ENCODE measurements around the gene IGFLR1. TPM values are rescaled to one million over a fixed set of nuclear protein-coding genes. Genes with fewer than 3 reads are reported as not detected.
A peak's percentile ranks its signal among the peaks of the same experiment; 100 is the strongest.

Gene IGFLR1
- polyA plus RNA-seq, 1 donor, result 3.8 TPM

DNA sequence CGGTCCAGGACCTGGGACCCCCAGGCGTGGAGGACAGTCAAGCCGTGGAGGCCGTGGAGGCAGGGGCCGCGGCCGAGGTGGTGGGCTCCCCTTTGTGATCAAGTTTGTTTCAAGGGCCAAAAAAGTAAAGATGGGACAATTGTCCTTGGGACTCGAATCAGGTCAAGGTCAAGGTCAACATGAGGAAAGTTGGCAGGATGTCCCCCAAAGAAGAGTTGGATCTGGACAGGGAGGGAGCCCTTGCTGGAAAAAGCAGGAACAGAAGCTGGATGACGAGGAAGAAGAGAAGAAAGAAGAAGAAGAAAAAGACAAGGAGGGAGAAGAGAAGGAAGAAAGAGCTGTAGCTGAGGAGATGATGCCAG is 22.1 kb downstream of the IGFLR1 start:
- no peaks in the 10 kb centered on the region for H3K27me3 ChIP-seq (ENCODE audit: control insufficient read depth, insufficient read depth, low read length)
- H3K36me3 ChIP-seq (ENCODE audit: control insufficient read depth, insufficient read depth, low read length), result peaks cover 50% of the 10 kb centered on the region
- 77% methylated on average over 2 of the region's 9 CpGs for WGBS (ENCODE audit: insufficient coverage, low lambda C conversion rate)

DNA sequence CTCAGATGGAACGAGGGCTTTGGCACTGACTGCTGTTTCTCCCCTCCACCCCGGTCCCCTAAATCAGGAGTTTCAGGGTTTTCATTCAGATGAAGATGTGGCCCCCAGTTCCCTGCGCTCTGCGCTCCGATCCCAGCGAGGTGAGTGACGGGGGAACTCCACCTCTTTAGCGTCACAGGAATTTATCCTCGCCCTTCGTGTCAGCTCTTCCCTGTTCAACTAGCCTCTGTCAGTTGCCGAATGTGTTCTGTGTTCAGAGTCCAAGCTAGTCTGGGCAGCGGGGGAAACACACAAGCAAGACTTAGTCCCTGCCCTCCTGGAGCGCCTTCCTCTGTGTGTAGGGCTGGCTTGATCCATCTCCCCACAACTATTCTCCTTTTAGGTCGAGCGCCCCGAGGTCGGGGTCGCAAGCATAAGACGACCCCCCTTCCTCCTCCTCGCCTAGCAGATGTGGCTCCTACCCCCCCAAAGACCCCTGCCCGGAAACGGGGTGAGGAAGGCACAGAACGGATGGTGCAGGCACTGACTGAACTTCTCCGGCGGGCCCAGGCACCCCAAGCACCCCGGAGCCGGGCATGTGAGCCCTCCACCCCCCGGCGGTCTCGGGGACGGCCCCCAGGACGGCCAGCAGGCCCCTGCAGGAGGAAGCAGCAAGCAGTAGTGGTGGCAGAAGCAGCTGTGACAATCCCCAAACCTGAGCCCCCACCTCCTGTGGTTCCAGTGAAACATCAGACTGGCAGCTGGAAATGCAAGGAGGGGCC is 22.7 kb downstream of the IGFLR1 start:
- peak overlapping the region; percentile 80 for H3K4me3 ChIP-seq (ENCODE audit: low read length)
- peaks cover 21% of the 10 kb centered on the region for H3K4me1 ChIP-seq (ENCODE audit: control insufficient read depth, insufficient read depth, low read length)
- H3K9me3 ChIP-seq (ENCODE audit: control insufficient read depth, low read depth, low read length), result no peaks in the 10 kb centered on the region
- WGBS (ENCODE audit: insufficient coverage, low lambda C conversion rate), result no CpG with 5 or more reads among the region's 32 CpGs
- H3K27me3 ChIP-seq (ENCODE audit: control insufficient read depth, insufficient read depth, low read length), result no peaks in the 10 kb centered on the region
- DNase-seq, result no peak
- H3K36me3 ChIP-seq (ENCODE audit: control insufficient read depth, insufficient read depth, low read length), result peaks cover 45% of the 10 kb centered on the region
- no peak overlapping the region for H3K27ac ChIP-seq (ENCODE audit: low read length)

More for the DNA sequence above, 22.1 kb downstream of the IGFLR1 start:
- no peaks in the 10 kb centered on the region for H3K9me3 ChIP-seq (ENCODE audit: control insufficient read depth, low read depth, low read length)
- no peak overlapping the region for H3K27ac ChIP-seq (ENCODE audit: low read length)
- DNase-seq, result no peak
- no peak overlapping the region for H3K4me3 ChIP-seq (ENCODE audit: low read length)
- peaks cover 21% of the 10 kb centered on the region for H3K4me1 ChIP-seq (ENCODE audit: control insufficient read depth, insufficient read depth, low read length)

DNA sequence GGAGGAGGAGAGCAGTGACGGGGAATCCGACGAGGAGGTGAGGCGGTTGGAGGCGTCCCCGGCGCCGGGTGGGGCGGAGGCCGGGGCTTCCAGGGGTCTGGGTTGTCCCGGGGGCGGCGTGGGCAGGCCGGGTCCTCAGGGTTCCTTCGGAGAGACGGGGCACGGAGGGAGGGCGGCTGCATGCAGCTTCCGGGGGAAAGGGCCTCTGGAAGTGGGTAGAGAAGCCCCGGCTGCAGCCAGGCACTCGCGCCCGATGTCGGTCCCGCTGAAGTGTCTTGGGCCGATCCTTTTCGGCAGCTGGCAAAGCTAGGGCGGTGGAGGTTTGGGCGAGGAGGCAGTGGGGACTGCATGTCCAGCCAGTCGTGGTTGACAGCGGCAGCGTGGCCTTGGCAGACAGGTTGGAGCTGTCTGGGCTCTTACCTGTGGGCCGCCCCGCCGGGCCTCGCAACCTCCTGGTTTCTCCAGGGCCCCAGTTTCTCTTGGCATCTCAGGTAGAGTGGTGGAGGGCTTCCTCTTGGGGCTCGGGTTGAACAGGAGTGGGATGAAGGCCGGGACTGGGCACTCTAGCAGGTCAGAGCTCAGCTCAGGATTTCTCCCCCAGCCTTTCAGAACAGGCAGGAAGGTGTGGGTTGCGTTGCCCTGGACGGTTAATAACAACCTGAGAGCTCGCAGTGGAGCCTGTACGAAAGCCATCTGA is 23.8 kb downstream of the IGFLR1 start:
- Histone ChIP-seq H3K4me3 (ENCODE audit: low read length) (peak overlapping the region; percentile 80), H3K27me3 (ENCODE audit: control insufficient read depth, insufficient read depth, low read length) (no peaks in the 10 kb centered on the region), H3K4me1 (ENCODE audit: control insufficient read depth, insufficient read depth, low read length) (peaks cover 21% of the 10 kb centered on the region), H3K36me3 (ENCODE audit: control insufficient read depth, insufficient read depth, low read length) (peaks cover 34% of the 10 kb centered on the region), H3K27ac (ENCODE audit: low read length) (peak overlapping the region; percentile 49), H3K9me3 (ENCODE audit: control insufficient read depth, low read depth, low read length) (no peaks in the 10 kb centered on the region)
- no peak for DNase-seq
- no CpG with 5 or more reads among the region's 42 CpGs for WGBS (ENCODE audit: insufficient coverage, low lambda C conversion rate)

DNA sequence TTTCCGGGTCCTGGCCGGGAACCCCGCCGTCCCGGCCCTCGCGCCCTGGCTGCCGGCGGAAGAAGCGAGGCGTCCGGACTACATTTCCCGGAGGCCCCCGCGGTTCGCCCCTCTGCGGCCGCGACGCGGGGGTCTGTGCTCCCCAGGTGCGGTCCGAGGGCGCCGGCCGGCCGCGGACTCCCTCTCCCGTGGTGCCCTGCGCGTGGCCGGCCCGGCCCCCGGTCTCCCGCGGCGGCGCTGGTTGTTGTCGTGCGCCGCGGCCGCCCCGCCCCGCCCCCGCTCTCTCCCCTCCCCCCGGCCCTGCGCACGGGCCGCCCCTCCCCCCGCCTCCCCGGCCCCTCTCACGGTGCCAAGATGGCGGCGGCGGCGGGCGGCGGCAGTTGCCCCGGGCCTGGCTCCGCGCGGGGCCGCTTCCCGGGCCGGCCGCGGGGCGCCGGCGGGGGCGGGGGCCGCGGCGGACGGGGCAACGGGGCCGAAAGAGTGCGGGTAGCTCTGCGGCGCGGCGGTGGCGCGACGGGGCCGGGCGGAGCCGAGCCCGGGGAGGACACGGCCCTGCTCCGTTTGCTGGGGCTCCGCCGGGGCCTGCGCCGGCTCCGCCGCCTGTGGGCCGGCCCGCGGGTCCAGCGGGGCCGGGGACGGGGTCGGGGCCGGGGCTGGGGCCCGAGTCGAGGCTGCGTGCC is 24.4 kb downstream of the IGFLR1 start, which contains the start of gene KMT2B:
Gene KMT2B, plus strand, starts transcription at position 339 of the 680 bp plus-strand sequence. Its CDS starts 16 bp downstream, at position 355.
- H3K4me1 ChIP-seq (ENCODE audit: control insufficient read depth, insufficient read depth, low read length), result peaks cover 21% of the 10 kb centered on the region
- H3K27me3 ChIP-seq (ENCODE audit: control insufficient read depth, insufficient read depth, low read length), result no peaks in the 10 kb centered on the region
- DNase-seq, result peak in 1 of 2 donors; percentile 99
- H3K36me3 ChIP-seq (ENCODE audit: control insufficient read depth, insufficient read depth, low read length), result peaks cover 27% of the 10 kb centered on the region
- no peaks in the 10 kb centered on the region for H3K9me3 ChIP-seq (ENCODE audit: control insufficient read depth, low read depth, low read length)
- H3K27ac ChIP-seq (ENCODE audit: low read length), result peak within 1 kb of the TSS; percentile 81
- peak within 1 kb of the TSS; percentile 80 for H3K4me3 ChIP-seq (ENCODE audit: low read length)
- WGBS (ENCODE audit: insufficient coverage, low lambda C conversion rate), result no CpG with 5 or more reads among the region's 109 CpGs

DNA sequence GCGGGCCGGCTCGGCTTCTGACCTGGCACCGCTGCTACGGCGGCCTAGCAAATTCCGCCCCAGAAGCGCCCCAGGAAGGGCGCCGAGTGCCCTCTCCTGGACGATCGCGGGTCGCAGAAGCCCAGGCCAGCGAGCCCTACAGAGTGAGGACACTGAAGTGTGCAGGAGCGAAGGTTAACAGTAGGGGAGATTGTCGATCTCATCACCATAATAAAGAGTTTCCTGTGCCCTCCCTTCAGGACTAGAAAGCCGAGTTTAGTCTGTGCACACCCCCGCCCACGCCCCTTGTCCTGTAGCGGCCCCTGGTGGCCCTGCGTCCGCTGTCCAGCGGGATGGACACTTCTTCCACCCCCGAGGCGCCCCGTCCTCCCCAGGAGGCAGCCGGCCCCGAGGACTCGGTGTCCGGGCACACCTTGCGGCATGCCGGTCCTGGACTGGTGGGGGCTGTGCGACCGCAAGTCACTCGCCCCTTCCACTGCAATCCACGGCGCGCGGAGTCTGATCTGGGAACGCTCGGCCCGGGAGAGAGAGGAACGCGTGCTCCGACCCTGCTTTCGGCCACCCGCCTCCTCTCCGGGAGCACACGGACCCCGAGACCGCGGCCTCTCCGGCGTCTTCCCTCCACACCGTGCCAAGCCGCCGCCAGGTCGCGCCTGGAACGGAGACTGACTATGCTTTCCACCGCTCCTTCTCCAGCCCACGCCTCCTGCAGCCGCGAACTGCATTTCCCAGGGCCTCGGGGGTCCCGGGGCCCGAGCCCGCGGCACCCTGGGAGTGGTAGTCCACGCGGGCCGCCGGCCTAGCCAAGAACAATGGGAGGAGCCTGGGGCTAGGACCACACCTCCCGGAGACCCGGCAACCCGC is 25.2 kb downstream of the IGFLR1 start:
- Histone ChIP-seq H3K36me3 (ENCODE audit: control insufficient read depth, insufficient read depth, low read length) (peaks cover 19% of the 10 kb centered on the region), H3K27ac (ENCODE audit: low read length) (peak overlapping the region; percentile 81), H3K4me3 (ENCODE audit: low read length) (peak overlapping the region; percentile 65), H3K9me3 (ENCODE audit: control insufficient read depth, low read depth, low read length) (no peaks in the 10 kb centered on the region), H3K27me3 (ENCODE audit: control insufficient read depth, insufficient read depth, low read length) (peaks cover 3% of the 10 kb centered on the region), H3K4me1 (ENCODE audit: control insufficient read depth, insufficient read depth, low read length) (peaks cover 21% of the 10 kb centered on the region)
- WGBS (ENCODE audit: insufficient coverage, low lambda C conversion rate), result no CpG with 5 or more reads among the region's 77 CpGs
- peak; percentile 88 to 96 for DNase-seq

DNA sequence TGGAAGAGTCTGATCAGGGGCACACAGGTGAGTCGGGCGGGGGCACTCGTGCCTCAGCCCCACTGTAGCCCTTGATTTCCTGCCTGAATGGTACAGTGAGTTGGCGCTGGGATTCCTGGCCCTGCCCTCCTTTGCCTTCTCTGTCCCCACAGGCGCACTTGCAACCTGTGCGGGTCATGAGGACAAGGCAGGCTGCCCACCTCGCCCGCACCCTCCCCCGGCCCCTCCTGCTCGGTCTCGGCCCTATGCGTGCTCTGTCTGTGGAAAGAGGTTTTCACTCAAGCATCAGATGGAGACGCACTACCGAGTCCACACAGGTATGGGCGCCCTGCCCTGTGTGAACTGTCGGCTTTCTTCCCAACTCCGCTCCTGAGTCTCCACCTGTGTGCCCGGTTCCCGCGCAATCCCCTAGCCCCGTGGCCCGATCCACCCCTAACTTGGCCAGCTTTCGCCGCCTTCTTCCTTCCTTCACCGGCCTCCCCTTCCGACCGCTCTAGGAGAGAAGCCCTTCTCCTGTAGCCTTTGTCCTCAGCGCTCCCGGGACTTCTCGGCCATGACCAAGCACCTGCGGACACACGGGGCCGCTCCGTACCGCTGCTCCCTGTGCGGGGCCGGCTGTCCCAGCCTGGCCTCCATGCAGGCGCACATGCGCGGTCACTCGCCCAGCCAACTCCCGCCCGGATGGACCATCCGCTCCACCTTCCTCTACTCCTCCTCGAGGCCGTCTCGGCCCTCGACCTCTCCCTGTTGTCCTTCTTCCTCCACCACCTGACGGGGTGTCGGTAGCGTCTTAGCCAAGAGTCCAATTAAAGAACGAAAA is 26.1 kb downstream of the IGFLR1 start:
- no CpG with 5 or more reads among the region's 52 CpGs for WGBS (ENCODE audit: insufficient coverage, low lambda C conversion rate)
- Histone ChIP-seq H3K27me3 (ENCODE audit: control insufficient read depth, insufficient read depth, low read length) (peaks cover 3% of the 10 kb centered on the region), H3K9me3 (ENCODE audit: control insufficient read depth, low read depth, low read length) (no peaks in the 10 kb centered on the region), H3K27ac (ENCODE audit: low read length) (peak overlapping the region; percentile 81), H3K36me3 (ENCODE audit: control insufficient read depth, insufficient read depth, low read length) (peaks cover 14% of the 10 kb centered on the region), H3K4me3 (ENCODE audit: low read length) (peak overlapping the region; percentile 65), H3K4me1 (ENCODE audit: control insufficient read depth, insufficient read depth, low read length) (peaks cover 21% of the 10 kb centered on the region)
- peak; percentile 43 to 46 for DNase-seq

DNA sequence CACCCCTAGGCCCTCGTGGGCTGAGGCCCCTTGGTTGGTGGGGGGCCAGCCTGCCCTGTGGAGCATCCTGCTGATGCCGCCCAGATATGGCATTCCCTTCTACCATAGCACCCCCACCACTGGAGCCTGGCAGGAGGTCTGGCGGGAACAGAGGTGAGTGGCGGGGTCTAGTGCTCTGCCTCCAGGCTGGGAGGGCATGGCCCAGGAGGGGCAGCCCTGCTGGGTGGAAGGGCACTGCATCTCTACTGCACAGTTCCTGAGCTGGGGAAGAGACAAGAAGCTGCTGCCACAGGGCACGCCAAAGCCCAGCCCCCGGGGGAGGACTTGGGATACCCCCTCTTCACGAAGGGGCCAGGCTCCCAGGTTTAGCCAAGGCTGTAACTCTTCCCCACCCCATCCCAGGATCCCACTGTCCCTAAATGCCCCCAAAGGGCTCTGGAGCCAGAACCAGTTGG is 26.9 kb downstream of the IGFLR1 start:
- H3K9me3 ChIP-seq (ENCODE audit: control insufficient read depth, low read depth, low read length), result no peaks in the 10 kb centered on the region
- H3K36me3 ChIP-seq (ENCODE audit: control insufficient read depth, insufficient read depth, low read length), result peaks cover 9% of the 10 kb centered on the region
- H3K4me1 ChIP-seq (ENCODE audit: control insufficient read depth, insufficient read depth, low read length), result peaks cover 21% of the 10 kb centered on the region
- H3K27me3 ChIP-seq (ENCODE audit: control insufficient read depth, insufficient read depth, low read length), result peaks cover 5% of the 10 kb centered on the region
- no peak overlapping the region for H3K27ac ChIP-seq (ENCODE audit: low read length)
- WGBS (ENCODE audit: insufficient coverage, low lambda C conversion rate), result no CpG with 5 or more reads among the region's 7 CpGs
- DNase-seq, result no peak
- H3K4me3 ChIP-seq (ENCODE audit: low read length), result peak overlapping the region; percentile 65

DNA sequence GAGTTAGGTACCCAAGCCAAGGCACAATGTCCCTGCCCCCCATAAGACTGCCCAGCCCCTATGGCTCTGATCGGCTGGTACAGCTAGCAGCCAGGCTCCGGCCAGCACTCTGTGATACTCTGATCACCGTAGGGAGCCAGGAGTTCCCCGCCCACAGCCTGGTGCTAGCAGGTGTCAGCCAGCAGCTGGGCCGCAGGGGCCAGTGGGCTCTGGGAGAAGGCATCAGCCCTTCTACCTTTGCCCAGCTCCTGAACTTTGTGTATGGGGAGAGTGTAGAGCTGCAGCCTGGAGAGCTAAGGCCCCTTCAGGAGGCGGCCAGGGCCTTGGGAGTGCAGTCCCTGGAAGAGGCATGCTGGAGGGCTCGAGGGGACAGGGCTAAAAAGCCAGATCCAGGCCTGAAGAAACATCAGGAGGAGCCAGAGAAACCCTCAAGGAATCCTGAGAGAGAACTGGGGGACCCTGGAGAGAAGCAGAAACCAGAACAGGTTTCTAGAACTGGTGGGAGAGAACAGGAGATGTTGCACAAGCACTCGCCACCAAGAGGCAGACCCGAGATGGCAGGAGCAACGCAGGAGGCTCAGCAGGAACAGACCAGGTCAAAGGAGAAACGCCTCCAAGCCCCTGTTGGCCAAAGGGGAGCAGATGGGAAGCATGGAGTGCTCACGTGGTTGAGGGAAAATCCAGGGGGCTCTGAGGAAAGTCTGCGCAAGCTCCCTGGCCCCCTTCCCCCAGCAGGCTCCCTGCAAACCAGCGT is 27.5 kb downstream of the IGFLR1 start:
- H3K27me3 ChIP-seq (ENCODE audit: control insufficient read depth, insufficient read depth, low read length), result peaks cover 5% of the 10 kb centered on the region
- DNase-seq, result no peak
- no CpG with 5 or more reads among the region's 14 CpGs for WGBS (ENCODE audit: insufficient coverage, low lambda C conversion rate)
- H3K4me3 ChIP-seq (ENCODE audit: low read length), result no peak overlapping the region
- peaks cover 21% of the 10 kb centered on the region for H3K4me1 ChIP-seq (ENCODE audit: control insufficient read depth, insufficient read depth, low read length)
- H3K36me3 ChIP-seq (ENCODE audit: control insufficient read depth, insufficient read depth, low read length), result peaks cover 3% of the 10 kb centered on the region
- H3K9me3 ChIP-seq (ENCODE audit: control insufficient read depth, low read depth, low read length), result no peaks in the 10 kb centered on the region
- no peak overlapping the region for H3K27ac ChIP-seq (ENCODE audit: low read length)
